H9 (cell line): Measurements from ENCODE around the gene IGFBP7. TPM values are rescaled to one million over a fixed set of nuclear protein-coding genes. Genes with fewer than 3 reads are reported as not detected.

ENCODE experiments used
- DNase-seq: peaks from one replicate; pipeline ENCODE4 v3.0.0-alpha.2; 2017
- H2AFZ ChIP-seq: one replicate; pipeline ENCODE4 v1.6.1; 2013; ENCODE audit warnings: mild to moderate bottlenecking, low read length, control low read depth, moderate library complexity
- H2AK5ac ChIP-seq: 2 replicates; pipeline ENCODE4 v1.6.1; 2013; ENCODE audit warnings: low read length, control low read depth, mixed read lengths; ENCODE audit not compliant: insufficient read length
- H2BK120ac ChIP-seq: one replicate; pipeline ENCODE4 v1.6.1; 2013; ENCODE audit warnings: low read depth, mild to moderate bottlenecking, low read length, control low read depth, inconsistent platforms; ENCODE audit not compliant: poor library complexity, severe bottlenecking
- H2BK12ac ChIP-seq: 2 replicates; pipeline ENCODE4 v1.6.1; 2013; ENCODE audit warnings: low read length, control low read depth, mixed read lengths, low read depth; ENCODE audit not compliant: insufficient read length
- H2BK15ac ChIP-seq: 2 replicates; pipeline ENCODE4 v1.6.1; 2013; ENCODE audit warnings: low read depth, low read length, control low read depth
- H2BK20ac ChIP-seq: one replicate; pipeline ENCODE4 v1.6.1; 2013; ENCODE audit warnings: low read depth, mild to moderate bottlenecking, low read length, control low read depth, inconsistent platforms; ENCODE audit not compliant: poor library complexity, severe bottlenecking
- H2BK5ac ChIP-seq: 2 replicates; pipeline ENCODE4 v1.6.1; 2013; ENCODE audit warnings: low read length, control low read depth, mixed read lengths; ENCODE audit not compliant: insufficient read length
- H3K14ac ChIP-seq: 2 replicates; pipeline ENCODE4 v1.6.1; 2013; ENCODE audit warnings: low read length, control low read depth; ENCODE audit not compliant: insufficient read depth
- H3K18ac ChIP-seq: 2 replicates; pipeline ENCODE4 v1.6.1; 2013; ENCODE audit warnings: low read depth, mild to moderate bottlenecking, mixed read lengths, low read length, control low read depth; ENCODE audit not compliant: insufficient read length
- H3K23ac ChIP-seq: 2 replicates; pipeline ENCODE4 v1.6.1; 2013; ENCODE audit warnings: low read length, control low read depth, mixed read lengths, low read depth; ENCODE audit not compliant: insufficient read length
- H3K23me2 ChIP-seq: 2 replicates; pipeline ENCODE4 v1.6.1; 2013; ENCODE audit warnings: low read depth, mild to moderate bottlenecking, mixed read lengths, low read length, control low read depth; ENCODE audit not compliant: insufficient read length, poor library complexity, severe bottlenecking
- H3K27ac ChIP-seq: 2 replicates; pipeline ENCODE4 v1.5.1; 2013; ENCODE audit warnings: low read length, control low read depth, mixed read lengths, low read depth; ENCODE audit not compliant: insufficient read length
- H3K27me3 ChIP-seq: 2 replicates; pipeline ENCODE4 v1.6.1; 2013; ENCODE audit warnings: low read length, control low read depth, inconsistent platforms; ENCODE audit not compliant: insufficient read depth
- H3K4ac ChIP-seq: 2 replicates; pipeline ENCODE4 v1.6.1; 2013; ENCODE audit warnings: low read depth, mild to moderate bottlenecking, control low read depth, inconsistent platforms, low read length, moderate library complexity
- H3K4me1 ChIP-seq: 2 replicates; pipeline ENCODE4 v1.6.1; 2013; ENCODE audit warnings: low read length, control low read depth, inconsistent platforms; ENCODE audit not compliant: insufficient read depth
- H3K4me2 ChIP-seq: 2 replicates; pipeline ENCODE4 v1.6.1; 2013; ENCODE audit warnings: low read length, control low read depth, mixed read lengths; ENCODE audit not compliant: insufficient read length, insufficient read depth
- H3K56ac ChIP-seq: 2 replicates; pipeline ENCODE4 v1.6.1; 2013; ENCODE audit warnings: low read depth, mild to moderate bottlenecking, mixed read lengths, low read length, control low read depth; ENCODE audit not compliant: insufficient read length
- H3K79me1 ChIP-seq: 2 replicates; pipeline ENCODE4 v1.6.1; 2013; ENCODE audit warnings: low read depth, mild to moderate bottlenecking, moderate library complexity, low read length, control low read depth, inconsistent platforms; ENCODE audit not compliant: insufficient read depth, poor library complexity, severe bottlenecking
- H3K79me2 ChIP-seq: 2 replicates; pipeline ENCODE4 v1.6.1; 2013; ENCODE audit warnings: low read length, control low read depth, inconsistent platforms; ENCODE audit not compliant: insufficient read depth
- H3K9ac ChIP-seq: 2 replicates; pipeline ENCODE4 v1.6.1; 2013; ENCODE audit warnings: low read length, control low read depth, mixed read lengths; ENCODE audit not compliant: insufficient read length; ENCODE audit errors: extremely low read depth
- H3K9me3 ChIP-seq: one replicate; pipeline ENCODE4 v1.6.1; 2013; ENCODE audit warnings: low read depth, low read length, inconsistent platforms; ENCODE audit not compliant: control insufficient read depth
- H3T11ph ChIP-seq: one replicate; pipeline ENCODE4 v1.6.1; 2013; ENCODE audit warnings: mild to moderate bottlenecking, low read length, control low read depth, inconsistent platforms
- H4K20me1 ChIP-seq: one replicate; pipeline ENCODE4 v1.6.1; 2013; ENCODE audit not compliant: control insufficient read depth, insufficient read length, insufficient read depth
- H4K5ac ChIP-seq: 2 replicates; pipeline ENCODE4 v1.6.1; 2013; ENCODE audit warnings: low read depth, mild to moderate bottlenecking, mixed read lengths, low read length, control low read depth; ENCODE audit not compliant: insufficient read length
- H4K8ac ChIP-seq: replicated peaks from 2 replicates; pipeline ENCODE4 v1.6.1; 2013; ENCODE audit warnings: low read length, control low read depth, mixed read lengths, low read depth; ENCODE audit not compliant: insufficient read length
- H4K91ac ChIP-seq: 2 replicates; pipeline ENCODE4 v1.6.1; 2013; ENCODE audit warnings: low read depth, mild to moderate bottlenecking, moderate library complexity, mixed read lengths, low read length, control low read depth; ENCODE audit not compliant: insufficient read length
- H3K27ac Mint-ChIP-seq, 3 experiments: 2 replicates in 2 of 3; 3 replicates in 1 of 3; pipeline ENCODE4 v1.8.0; 2020 to 2021; ENCODE audit warnings: mixed read lengths in 3 of 3, mild to moderate bottlenecking in 1 of 3, moderate library complexity in 1 of 3
- H3K27me3 Mint-ChIP-seq: 2 replicates; pipeline ENCODE4 v1.8.0; 2021; ENCODE audit warnings: low read depth, mild to moderate bottlenecking, moderate library complexity, mixed read lengths
- H3K36me3 Mint-ChIP-seq, 3 experiments: 2 replicates in 2 of 3; 3 replicates in 1 of 3; pipeline ENCODE4 v1.8.0; 2020 to 2021; ENCODE audit warnings: low read depth in 3 of 3, mixed read lengths in 3 of 3; ENCODE audit not compliant: insufficient read depth in 1 of 3
- H3K4me1 Mint-ChIP-seq, 2 experiments: 2 replicates each; pipeline ENCODE4 v1.8.0; 2020; ENCODE audit warnings: mixed read lengths in 2 of 2
- H3K4me3 Mint-ChIP-seq, 2 experiments: 2 replicates in 1 of 2; 3 replicates in 1 of 2; pipeline ENCODE4 v1.8.0; 2020 to 2021; ENCODE audit warnings: mild to moderate bottlenecking in 2 of 2, mixed read lengths in 2 of 2, moderate library complexity in 1 of 2
- H3K9me3 Mint-ChIP-seq, 2 experiments: 2 replicates in 1 of 2; 3 replicates in 1 of 2; pipeline ENCODE4 v1.8.0; 2020; ENCODE audit warnings: mild to moderate bottlenecking in 2 of 2, mixed read lengths in 2 of 2, moderate library complexity in 1 of 2
- CTCF ChIP-seq: fragments of 200-600 bp; sonication (generic); conservative IDR thresholded peaks from 3 replicates; pipeline ENCODE4 v1.8.0; 2021; ENCODE audit warnings: antibody characterized with exemption, mild to moderate bottlenecking
- WGBS: extraction: QIAGEN DNeasy Blood & Tissue Kit; methylation state at CpG from one replicate; pipeline ENCODE4 v1.1.7; 2013; ENCODE audit warnings: missing lambda C conversion rate, low lambda C conversion rate, mixed read lengths; ENCODE audit not compliant: insufficient read length; ENCODE audit errors: extremely low coverage; 5-methylcytosine and 5-hydroxymethylcytosine counted together
- total RNA-seq: library from RNA; stranded (reverse); gene quantifications from 2 replicates; pipeline ENCODE4 v1.2.1, GENCODE V29; 2021

IGFBP7 gene
- total RNA-seq, 1 experiment from 2014 or later = 0.37 TPM

GRCh38 chr4:57147335-57148060 is 37.3 kb upstream of the IGFBP7 start:
- Histone ChIP-seq H3K23me2 (no peaks in the 10 kb centered on the region), H3T11ph (no peak overlapping the region), H3K23ac (no peak overlapping the region), H3K9me3 (no peaks in the 10 kb centered on the region), H3K18ac (no peak overlapping the region), H4K8ac (no peak overlapping the region), H2AFZ (no peak overlapping the region), H3K4ac (no peak overlapping the region), H4K20me1 (no peaks in the 10 kb centered on the region), H2BK5ac (no peak overlapping the region), H2BK120ac (no peak overlapping the region), H4K91ac (no peak overlapping the region), H2BK20ac (no peak overlapping the region), H3K4me2 (no peak overlapping the region), H3K9ac (no peak overlapping the region), H3K79me2 (no peaks in the 10 kb centered on the region), H4K5ac (no peak overlapping the region), H3K27ac (no peak overlapping the region), H2BK12ac (no peak overlapping the region), H3K27me3 (no peaks in the 10 kb centered on the region), H3K14ac (no peak overlapping the region), H3K56ac (no peak overlapping the region), H2AK5ac (no peak overlapping the region), H3K4me1 (no peaks in the 10 kb centered on the region; the same call in 1 of the 2 replicates), H3K79me1 (no peaks in the 10 kb centered on the region), H2BK15ac (no peak overlapping the region)
- Mint-ChIP-seq H3K4me1 (no peaks in the 10 kb centered on the region), H3K27ac (no peak overlapping the region), H3K36me3 (no peaks in the 10 kb centered on the region; a peak in 1 of 7 replicates), H3K4me3 (no peak overlapping the region), H3K9me3 (no peaks in the 10 kb centered on the region; a peak in 1 of 5 replicates), H3K27me3 (peaks cover 38% of the 10 kb centered on the region)
- no peak for DNase-seq
- no peak for TF ChIP-seq CTCF
- no CpG with 5 or more reads among the region's 9 CpGs for WGBS
